ENCODE measurements around the gene GPR146.

GPR146 gene

DNA sequence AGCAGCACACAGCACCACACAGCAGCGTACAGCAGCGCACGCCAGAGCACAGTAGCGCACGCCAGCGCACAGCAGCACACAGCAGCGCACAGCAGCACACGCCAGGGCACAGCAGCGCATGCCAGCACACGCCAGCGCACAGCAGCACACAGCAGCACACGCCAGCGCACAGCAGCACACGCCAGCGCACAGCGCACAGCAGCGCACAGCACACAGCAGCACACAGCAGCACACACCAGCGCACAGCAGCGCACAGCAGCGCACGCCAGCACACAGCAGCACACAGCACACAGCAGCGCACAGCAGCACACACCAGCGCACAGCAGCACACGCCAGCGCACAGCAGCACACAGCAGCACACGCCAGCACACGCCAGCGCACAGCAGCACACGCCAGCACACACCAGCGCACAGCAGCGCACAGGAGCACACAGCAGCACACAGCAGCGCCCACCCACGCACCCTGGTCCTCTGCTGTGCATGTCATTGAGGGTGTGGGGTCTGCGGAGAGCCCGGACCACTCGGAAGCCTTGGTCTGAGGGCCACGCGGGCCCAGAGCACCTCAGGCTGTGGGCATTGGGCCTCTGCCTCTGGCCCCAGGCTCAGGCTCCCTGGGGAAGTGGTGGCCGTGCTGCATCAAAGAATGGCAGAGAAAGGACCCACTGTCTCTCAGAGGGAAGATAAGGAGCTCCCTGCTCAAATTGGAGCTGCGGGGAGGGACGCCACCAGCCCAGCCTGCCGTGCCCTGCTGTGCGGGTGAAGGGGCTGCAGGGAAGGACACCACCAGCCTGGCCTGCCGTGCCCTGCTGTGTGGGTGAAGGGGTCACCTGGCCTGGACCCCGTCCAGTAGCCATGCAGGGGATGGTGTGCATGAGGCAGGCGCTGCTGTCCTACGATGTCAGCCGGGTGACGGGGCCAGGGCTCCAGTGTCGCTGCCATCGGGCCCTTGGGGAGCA, 27.5 kb upstream of the GPR146 start:
- H3K9me2 ChIP-seq (replicated peaks; ENCODE audit: insufficient read depth, low read length) = no peaks in the 10 kb centered on the region
- H3K9me3 ChIP-seq (ENCODE audit: insufficient read depth, low read length) = no peaks in the 10 kb centered on the region
- no peaks in the 10 kb centered on the region; the same call in 1 of the 2 replicates for H4K20me1 ChIP-seq (ENCODE audit: low read depth, low read length)
- H3K27me3 ChIP-seq (ENCODE audit: low read length) = no peaks in the 10 kb centered on the region
- no peak overlapping the region for H3K4me2 ChIP-seq (ENCODE audit: low read depth, low read length, poor library complexity, severe bottlenecking)
- H3K79me2 ChIP-seq (ENCODE audit: insufficient read depth, low read length) = no peaks in the 10 kb centered on the region
- H3K36me3 ChIP-seq (ENCODE audit: low read length) = no peaks in the 10 kb centered on the region
- no peak overlapping the region for H2AFZ ChIP-seq (ENCODE audit: low read depth, low read length, severe bottlenecking)
- no peaks in the 10 kb centered on the region for H3F3A ChIP-seq (ENCODE audit: insufficient read depth)
- TF ChIP-seq EZH2phosphoT487 (conservative IDR thresholded peaks at IDR 0.05; ENCODE audit: low read length) = no peak
- TF ChIP-seq, protein P1, sequence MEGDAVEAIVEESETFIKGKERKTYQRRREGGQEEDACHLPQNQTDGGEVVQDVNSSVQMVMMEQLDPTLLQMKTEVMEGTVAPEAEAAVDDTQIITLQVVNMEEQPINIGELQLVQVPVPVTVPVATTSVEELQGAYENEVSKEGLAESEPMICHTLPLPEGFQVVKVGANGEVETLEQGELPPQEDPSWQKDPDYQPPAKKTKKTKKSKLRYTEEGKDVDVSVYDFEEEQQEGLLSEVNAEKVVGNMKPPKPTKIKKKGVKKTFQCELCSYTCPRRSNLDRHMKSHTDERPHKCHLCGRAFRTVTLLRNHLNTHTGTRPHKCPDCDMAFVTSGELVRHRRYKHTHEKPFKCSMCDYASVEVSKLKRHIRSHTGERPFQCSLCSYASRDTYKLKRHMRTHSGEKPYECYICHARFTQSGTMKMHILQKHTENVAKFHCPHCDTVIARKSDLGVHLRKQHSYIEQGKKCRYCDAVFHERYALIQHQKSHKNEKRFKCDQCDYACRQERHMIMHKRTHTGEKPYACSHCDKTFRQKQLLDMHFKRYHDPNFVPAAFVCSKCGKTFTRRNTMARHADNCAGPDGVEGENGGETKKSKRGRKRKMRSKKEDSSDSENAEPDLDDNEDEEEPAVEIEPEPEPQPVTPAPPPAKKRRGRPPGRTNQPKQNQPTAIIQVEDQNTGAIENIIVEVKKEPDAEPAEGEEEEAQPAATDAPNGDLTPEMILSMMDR (IDR thresholded peaks at IDR 0.05; ENCODE audit: insufficient read depth, low read length, poor library complexity, severe bottlenecking) = no peak
- H3K9ac ChIP-seq (ENCODE audit: low read length) = no peak overlapping the region
- H3K27ac ChIP-seq (ENCODE audit: low read depth, low read length) = no peak overlapping the region
- no peak overlapping the region for H3K4me3 ChIP-seq (ENCODE audit: insufficient read depth, low read length, poor library complexity, severe bottlenecking)

DNA sequence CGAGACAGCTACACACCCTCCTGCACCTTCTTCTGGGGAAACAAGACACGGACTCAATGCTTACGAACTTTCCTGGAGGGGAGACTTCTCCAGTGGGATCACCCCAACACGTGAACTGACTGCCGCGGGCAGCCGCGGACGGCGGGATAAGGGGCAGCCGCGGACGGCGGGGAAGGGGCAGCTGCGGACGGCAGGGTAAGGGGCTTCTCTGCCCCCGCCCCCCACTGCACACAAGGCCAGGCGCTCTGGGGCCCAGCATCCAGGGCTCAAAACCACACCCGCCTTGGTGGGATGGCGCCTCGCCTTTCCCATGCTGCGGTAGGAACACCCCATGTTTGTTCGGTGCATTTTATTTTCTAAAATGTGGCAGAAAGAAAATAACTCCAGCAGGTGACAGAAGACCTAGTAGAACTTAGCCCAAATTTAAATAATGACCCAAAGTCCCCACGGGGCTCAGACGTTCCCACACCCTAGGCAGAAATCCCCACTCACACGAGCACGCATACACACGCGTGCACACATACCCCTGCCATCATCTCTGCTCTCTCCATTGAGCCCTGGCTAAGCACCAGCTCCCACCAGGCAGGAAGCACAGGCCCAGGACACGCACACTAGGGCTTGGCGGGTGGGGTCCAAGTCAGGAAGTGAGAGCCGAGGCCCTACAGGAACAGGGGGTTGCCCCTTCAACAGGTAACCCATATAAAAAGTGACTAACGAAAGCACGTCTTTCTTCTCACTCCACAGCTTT, 26.6 kb upstream of the GPR146 start:
- Histone ChIP-seq H3K27ac (ENCODE audit: low read depth, low read length) (no peak overlapping the region), H3K4me2 (ENCODE audit: low read depth, low read length, poor library complexity, severe bottlenecking) (no peak overlapping the region), H3K27me3 (ENCODE audit: low read length) (no peaks in the 10 kb centered on the region), H3K9me3 (ENCODE audit: insufficient read depth, low read length) (no peaks in the 10 kb centered on the region), H3K79me2 (ENCODE audit: insufficient read depth, low read length) (no peaks in the 10 kb centered on the region), H3K36me3 (ENCODE audit: low read length) (no peaks in the 10 kb centered on the region), H4K20me1 (ENCODE audit: low read depth, low read length) (peaks cover 3% of the 10 kb centered on the region; the same call in 1 of the 2 replicates), H3K9me2 (replicated peaks; ENCODE audit: insufficient read depth, low read length) (no peaks in the 10 kb centered on the region), H3F3A (ENCODE audit: insufficient read depth) (no peaks in the 10 kb centered on the region), H3K9ac (ENCODE audit: low read length) (no peak overlapping the region), H2AFZ (ENCODE audit: low read depth, low read length, severe bottlenecking) (no peak overlapping the region), H3K4me3 (ENCODE audit: insufficient read depth, low read length, poor library complexity, severe bottlenecking) (no peak overlapping the region)
- TF ChIP-seq, protein P1 (IDR thresholded peaks at IDR 0.05; ENCODE audit: insufficient read depth, low read length, poor library complexity, severe bottlenecking) = no peak
- TF ChIP-seq EZH2phosphoT487 (conservative IDR thresholded peaks at IDR 0.05; ENCODE audit: low read length) = no peak

DNA sequence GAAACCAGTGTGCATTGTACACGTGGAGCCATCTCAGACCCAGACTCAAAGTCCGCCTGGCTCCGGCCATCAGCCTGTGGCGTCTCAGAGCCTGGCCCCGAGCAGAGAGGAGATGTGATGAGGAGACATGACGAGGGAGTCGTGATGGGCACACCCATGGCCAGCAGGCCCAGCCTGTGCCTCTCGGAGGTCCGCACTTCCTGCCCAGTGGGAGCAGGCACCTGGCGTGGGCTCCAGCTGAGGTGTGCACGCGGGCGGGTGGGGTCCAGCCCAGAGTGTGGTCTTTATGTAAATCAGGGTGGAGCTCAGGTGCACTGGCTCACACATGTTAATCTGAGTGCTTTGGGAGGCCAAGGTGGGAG, 26.0 kb upstream of the GPR146 start:
- H2AFZ ChIP-seq (ENCODE audit: low read depth, low read length, severe bottlenecking) = no peak overlapping the region
- H3K9me3 ChIP-seq (ENCODE audit: insufficient read depth, low read length) = no peaks in the 10 kb centered on the region
- no peaks in the 10 kb centered on the region for H3K79me2 ChIP-seq (ENCODE audit: insufficient read depth, low read length)
- no peak overlapping the region for H3K9ac ChIP-seq (ENCODE audit: low read length)
- no peaks in the 10 kb centered on the region for H3K9me2 ChIP-seq (replicated peaks; ENCODE audit: insufficient read depth, low read length)
- no peak for TF ChIP-seq EZH2phosphoT487 (conservative IDR thresholded peaks at IDR 0.05; ENCODE audit: low read length)
- TF ChIP-seq, protein P1 (IDR thresholded peaks at IDR 0.05; ENCODE audit: insufficient read depth, low read length, poor library complexity, severe bottlenecking) = no peak
- H3K36me3 ChIP-seq (ENCODE audit: low read length) = no peaks in the 10 kb centered on the region
- no peak overlapping the region for H3K4me2 ChIP-seq (ENCODE audit: low read depth, low read length, poor library complexity, severe bottlenecking)
- H3F3A ChIP-seq (ENCODE audit: insufficient read depth) = peaks cover 2% of the 10 kb centered on the region
- no peak overlapping the region for H3K27ac ChIP-seq (ENCODE audit: low read depth, low read length)
- H3K4me3 ChIP-seq (ENCODE audit: insufficient read depth, low read length, poor library complexity, severe bottlenecking) = no peak overlapping the region
- H3K27me3 ChIP-seq (ENCODE audit: low read length) = no peaks in the 10 kb centered on the region
- H4K20me1 ChIP-seq (ENCODE audit: low read depth, low read length) = peaks cover 3% of the 10 kb centered on the region; the same call in 1 of the 2 replicates
